Activated CD4-positive, alpha-beta T cell treated with anti-CD3 and anti-CD28 coated beads for 36 hours (primary cell): ENCODE data around the gene HERC3. TPM values are rescaled to one million over a fixed set of nuclear protein-coding genes. Genes with fewer than 3 reads are reported as not detected.

Source experiments
- ATAC-seq: fragments of 200-7000 bp; cut with Tn5 transposase; one replicate; pipeline ENCODE4 v1.10.0; 2021; ENCODE audit warnings: mild to moderate bottlenecking, moderate library complexity
- CTCF ChIA-PET: fragments of 350-600 bp; sonication (Branson Sonifier 250); formaldehyde crosslinking; loops from one replicate; lab custom pipeline; 2021; ENCODE audit warnings: antibody characterized with exemption; lab: Charles Lee
- POLR2A ChIA-PET: fragments of 350-600 bp; sonication (Branson Sonifier 250); formaldehyde crosslinking; loops from one replicate; lab custom pipeline; 2021; ENCODE audit warnings: antibody characterized with exemption, inconsistent platforms; lab: Charles Lee
- DNase-seq: peaks from one replicate; pipeline ENCODE4 v3.0.0-alpha.2; 2020
- H3K27ac Mint-ChIP-seq: one replicate; pipeline ENCODE4 v1.8.0; 2021; ENCODE audit warnings: mixed read lengths
- H3K27me3 Mint-ChIP-seq: one replicate; pipeline ENCODE4 v1.8.0; 2021; ENCODE audit warnings: mixed read lengths
- H3K36me3 Mint-ChIP-seq: one replicate; pipeline ENCODE4 v1.8.0; 2021; ENCODE audit warnings: low read depth, mixed read lengths
- H3K4me1 Mint-ChIP-seq: one replicate; pipeline ENCODE4 v1.8.0; 2021; ENCODE audit warnings: mixed read lengths
- H3K4me3 Mint-ChIP-seq: one replicate; pipeline ENCODE4 v1.8.0; 2021; ENCODE audit warnings: mild to moderate bottlenecking, moderate library complexity, mixed read lengths
- H3K9me3 Mint-ChIP-seq: one replicate; pipeline ENCODE4 v1.8.0; 2021; ENCODE audit warnings: low read depth, mixed read lengths
- intact Hi-C, 2 experiments: fragments of 100-400 bp; cut with DNase I in 1 of 2; cut with micrococcal nuclease in 1 of 2; formaldehyde crosslinking; loops; one replicate each; pipeline versions ENCODE4 v1.14.2 to v1.15.1; 2022 to 2024; cut with DNase I, micrococcal nuclease
- total RNA-seq, 2 experiments: library from RNA; stranded (reverse); gene quantifications; one replicate each; pipeline ENCODE4 v1.2.3, GENCODE V29; 2021

Gene HERC3
- total RNA-seq, 2 experiments from 2014 or later = 26.2 to 41.8 TPM

- no peaks in the 10 kb centered on the region for H3K27me3 Mint-ChIP-seq
- ChIA-PET POLR2A (no interaction called here), CTCF (interaction anchor here (1.2 kb wide), 1 partner anchor 24 kb away, joined by 3 read pairs; no protein-coding TSS in a partner anchor)
- peaks cover 10% of the 10 kb centered on the region for H3K4me1 Mint-ChIP-seq
- peak overlapping the region; percentile 62 for H3K27ac Mint-ChIP-seq
- peak; percentile 33 for DNase-seq
- no peaks in the 10 kb centered on the region for H3K9me3 Mint-ChIP-seq
- intact Hi-C loops = loop anchor here (1.0 to 5.0 kb wide), 3 partner anchors 105 to 415 kb away; partner anchors contain the start of genes HERC3 (in 2 of the 2) and PPM1K (in 1 of the 2)
- peak overlapping the region; percentile 75 for H3K4me3 Mint-ChIP-seq
- ATAC-seq = peak; percentile 37
- H3K36me3 Mint-ChIP-seq = peaks cover 9% of the 10 kb centered on the region
Measured at GRCh38 chr4:88697141-88697540, 104.9 kb downstream of the HERC3 start.

DNA sequence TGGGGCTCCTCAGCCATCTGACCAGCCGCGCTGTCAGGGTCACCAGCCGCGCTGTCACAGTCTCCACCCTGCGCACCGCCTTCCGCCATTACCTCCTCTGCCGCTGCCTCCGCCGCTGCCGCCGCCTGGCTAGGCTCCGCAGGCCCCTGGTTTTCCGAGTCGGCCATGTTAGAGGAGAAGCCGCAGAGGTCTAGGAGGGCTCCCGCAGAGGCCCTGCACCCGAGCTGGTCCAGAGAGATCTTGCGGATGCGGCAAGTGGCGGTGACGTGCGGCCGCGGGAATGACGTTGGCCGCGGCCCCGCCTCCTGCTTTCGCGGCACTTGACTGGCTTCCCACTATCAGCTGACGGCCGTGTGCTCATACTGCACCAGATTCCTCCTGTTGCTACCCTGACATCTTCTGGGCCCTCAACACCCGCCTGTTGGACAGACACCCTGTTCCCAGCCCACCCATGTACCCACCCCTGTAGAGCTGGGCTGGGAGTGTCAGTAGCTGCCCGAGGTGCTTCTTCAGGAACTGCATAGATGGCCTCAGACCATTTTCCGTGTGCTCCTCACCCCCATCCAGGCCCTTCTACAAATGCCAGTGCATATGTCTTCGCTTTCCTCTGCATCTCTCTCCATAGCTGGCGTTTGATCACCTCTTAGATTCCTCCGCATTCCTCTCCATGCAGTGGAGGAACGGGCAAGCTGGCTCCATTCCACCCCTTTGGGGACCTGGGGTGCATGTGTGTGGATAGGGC, 105.5 kb downstream of the HERC3 start, which contains the start of gene NAP1L5:
Gene NAP1L5 (minus strand): TSS at position 242 of the 742 bp plus-strand sequence. CDS start 75 bp downstream, at position 167.
- Mint-ChIP-seq H3K4me3 (peak within 1 kb of the TSS; percentile 75), H3K27ac (peak within 1 kb of the TSS; percentile 62), H3K9me3 (no peaks in the 10 kb centered on the region), H3K27me3 (no peaks in the 10 kb centered on the region), H3K36me3 (peaks cover 9% of the 10 kb centered on the region), H3K4me1 (peaks cover 10% of the 10 kb centered on the region)
- POLR2A ChIA-PET = no interaction called here
- intact Hi-C loops = loop anchor here (1.0 to 5.0 kb wide), 3 partner anchors 105 to 415 kb away; partner anchors contain the start of genes HERC3 (in 2 of the 2) and PPM1K (in 1 of the 2)
- CTCF ChIA-PET = interaction anchor here (0.6 to 1.2 kb wide), 2 partner anchors 24 to 26 kb away, joined by 3 read pairs; no protein-coding TSS in a partner anchor
- DNase-seq = peak; percentile 81
- peak; percentile 89 for ATAC-seq

- ATAC-seq = no peak
- H3K27ac Mint-ChIP-seq = no peak overlapping the region
- peaks cover 10% of the 10 kb centered on the region for H3K4me1 Mint-ChIP-seq
- intact Hi-C loops = loop anchor here (5.0 kb wide), 2 partner anchors 106 to 416 kb away; partner anchors contain the start of genes HERC3 (in 1 of the 2) and PPM1K (in 1 of the 2)
- no peaks in the 10 kb centered on the region for H3K9me3 Mint-ChIP-seq
- ChIA-PET POLR2A (no interaction called here), CTCF (no interaction called here)
- peaks cover 9% of the 10 kb centered on the region for H3K36me3 Mint-ChIP-seq
- H3K4me3 Mint-ChIP-seq = no peak overlapping the region
- DNase-seq = peak; percentile 8
- no peaks in the 10 kb centered on the region for H3K27me3 Mint-ChIP-seq
Measured at GRCh38 chr4:88698519-88698918, 106.2 kb downstream of the HERC3 start.

GRCh38 chr4:88702782-88703181, 110.5 kb downstream of the HERC3 start:
- ATAC-seq (no peak), DNase-seq (no peak)
- ChIA-PET CTCF (no interaction called here), POLR2A (no interaction called here)
- intact Hi-C loops = no loop called here
- Mint-ChIP-seq H3K27ac (no peak overlapping the region), H3K9me3 (no peaks in the 10 kb centered on the region), H3K36me3 (peaks cover 26% of the 10 kb centered on the region), H3K4me1 (peaks cover 14% of the 10 kb centered on the region), H3K27me3 (no peaks in the 10 kb centered on the region), H3K4me3 (no peak overlapping the region)

- ChIA-PET POLR2A (no interaction called here), CTCF (interaction anchor here (0.6 to 1.3 kb wide), 4 partner anchors 10 to 126 kb away, joined by 3 read pairs; no protein-coding TSS in a partner anchor)
- peaks cover 35% of the 10 kb centered on the region for H3K36me3 Mint-ChIP-seq
- H3K4me3 Mint-ChIP-seq = no peak overlapping the region
- DNase-seq (no peak), ATAC-seq (peak; percentile 16)
- H3K27me3 Mint-ChIP-seq = no peaks in the 10 kb centered on the region
- H3K4me1 Mint-ChIP-seq = peaks cover 18% of the 10 kb centered on the region
- H3K9me3 Mint-ChIP-seq = no peaks in the 10 kb centered on the region
- intact Hi-C loops = no loop called here
- no peak overlapping the region for H3K27ac Mint-ChIP-seq
Measured at GRCh38 chr4:88705223-88705622, 112.9 kb downstream of the HERC3 start.

DNA sequence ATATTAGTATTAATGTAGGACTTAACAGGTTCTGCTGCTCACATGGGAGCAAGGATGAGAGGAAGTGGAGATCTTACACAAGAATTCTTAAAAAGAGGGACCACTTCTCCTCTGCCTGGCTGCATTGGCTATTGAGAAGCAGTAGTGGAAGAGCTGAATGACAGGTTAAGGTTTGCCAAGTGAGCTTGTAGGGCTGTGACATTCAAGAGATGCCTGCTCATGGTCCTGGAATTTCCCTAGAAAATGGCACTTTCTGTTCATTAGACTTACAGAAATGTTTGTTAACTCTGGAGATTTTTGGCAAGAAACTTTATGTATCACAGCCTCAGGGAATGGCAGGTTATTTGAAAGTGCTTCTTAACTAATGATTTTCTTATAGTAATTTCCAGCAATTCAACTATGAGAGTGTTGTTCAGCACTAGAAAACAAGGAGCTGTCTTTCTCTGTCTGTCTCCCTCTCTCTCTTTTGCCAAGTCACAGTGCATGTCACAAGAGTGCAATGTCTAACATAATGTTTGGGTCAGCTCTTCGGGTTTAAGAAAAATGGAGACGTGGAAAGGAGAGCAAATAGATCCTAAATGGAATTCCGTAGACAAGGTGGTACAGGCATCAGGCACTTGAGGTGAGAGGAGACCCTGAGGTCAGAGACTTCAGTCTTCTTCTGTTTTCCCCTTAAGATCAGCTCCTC, 113.7 kb downstream of the HERC3 start:
- DNase-seq (no peak), ATAC-seq (no peak)
- no peaks in the 10 kb centered on the region for H3K9me3 Mint-ChIP-seq
- POLR2A ChIA-PET = no interaction called here
- intact Hi-C loops = no loop called here
- peaks cover 18% of the 10 kb centered on the region for H3K4me1 Mint-ChIP-seq
- CTCF ChIA-PET = interaction anchor here (0.8 to 1.3 kb wide), 4 partner anchors 10 to 304 kb away, joined by 3 read pairs; no protein-coding TSS in a partner anchor
- no peaks in the 10 kb centered on the region for H3K27me3 Mint-ChIP-seq
- no peak overlapping the region for H3K27ac Mint-ChIP-seq
- no peak overlapping the region for H3K4me3 Mint-ChIP-seq
- peaks cover 42% of the 10 kb centered on the region for H3K36me3 Mint-ChIP-seq

DNA sequence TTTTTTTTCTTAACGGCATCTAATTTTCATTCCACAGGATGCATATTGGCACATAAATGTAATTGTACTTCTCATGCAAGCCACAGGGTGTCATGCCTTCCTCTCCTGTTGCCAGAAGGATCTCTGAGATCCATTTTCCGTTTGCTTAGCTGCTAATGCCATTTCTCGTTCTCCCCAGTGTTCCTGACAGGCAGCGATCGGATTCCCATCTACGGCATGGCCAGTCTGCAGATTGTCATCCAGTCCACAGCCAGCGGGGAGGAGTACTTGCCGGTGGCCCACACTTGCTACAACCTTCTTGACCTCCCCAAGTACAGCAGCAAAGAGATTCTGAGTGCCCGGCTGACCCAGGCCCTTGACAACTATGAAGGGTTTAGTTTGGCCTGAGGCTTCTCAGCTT, 114.3 kb downstream of the HERC3 start:
- no peak for ATAC-seq
- intact Hi-C loops = no loop called here
- CTCF ChIA-PET = interaction anchor here (0.8 kb wide), 1 partner anchor 304 kb away, joined by 3 read pairs; no protein-coding TSS in a partner anchor

DNA sequence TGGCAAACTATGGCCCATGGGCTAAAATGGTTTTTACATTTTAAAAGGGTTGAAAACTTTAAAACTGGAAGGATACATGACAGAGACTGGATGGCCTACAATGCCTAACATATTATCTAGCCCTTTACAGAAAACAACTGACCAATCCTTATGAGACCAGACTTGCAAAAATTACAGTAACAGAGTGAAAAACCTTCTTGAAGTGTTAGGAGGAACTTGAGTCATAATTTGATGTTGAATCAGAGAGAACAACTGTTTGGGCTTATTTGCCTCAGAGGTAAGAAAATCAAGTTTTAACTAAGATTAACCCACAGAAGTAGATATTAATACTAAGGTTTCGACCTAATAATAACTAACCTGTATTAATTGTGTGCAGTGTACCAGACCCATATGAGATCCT, 117.7 kb downstream of the HERC3 start:
- Mint-ChIP-seq H3K4me1 (peaks cover 18% of the 10 kb centered on the region), H3K36me3 (peaks cover 65% of the 10 kb centered on the region), H3K9me3 (peaks cover 6% of the 10 kb centered on the region), H3K27ac (peak overlapping the region; percentile 35), H3K27me3 (no peaks in the 10 kb centered on the region), H3K4me3 (no peak overlapping the region)
- DNase-seq = no peak
- peak; percentile 78 for ATAC-seq
- ChIA-PET CTCF (interaction anchor here (1.4 kb wide), 1 partner anchor 170 kb away, joined by 3 read pairs; no protein-coding TSS in a partner anchor), POLR2A (no interaction called here)
- intact Hi-C loops = no loop called here

More for the DNA sequence above, 114.3 kb downstream of the HERC3 start:
- Mint-ChIP-seq H3K27ac (no peak overlapping the region), H3K4me3 (no peak overlapping the region), H3K9me3 (no peaks in the 10 kb centered on the region), H3K4me1 (peaks cover 18% of the 10 kb centered on the region), H3K27me3 (no peaks in the 10 kb centered on the region), H3K36me3 (peaks cover 45% of the 10 kb centered on the region)
- no peak for DNase-seq
- POLR2A ChIA-PET = no interaction called here

DNA sequence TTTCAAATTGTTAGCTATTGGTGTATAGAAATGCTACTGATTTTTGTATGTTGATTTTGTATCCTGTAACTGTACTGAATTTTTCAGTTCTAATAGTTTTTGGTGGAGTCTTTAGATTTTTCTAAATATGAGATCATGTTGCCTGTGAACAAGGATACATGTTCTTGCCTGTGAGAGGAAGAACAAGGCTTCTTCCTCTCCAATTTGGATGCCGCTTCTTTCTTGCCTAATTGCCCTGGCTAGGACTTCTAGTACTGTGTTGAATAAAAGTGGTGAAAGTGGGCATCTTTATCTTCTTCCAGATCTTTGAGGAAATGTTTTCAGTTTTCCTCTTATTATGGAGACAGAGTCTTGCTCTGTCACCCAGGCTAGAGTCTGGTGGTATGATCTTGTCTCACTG, 121.5 kb downstream of the HERC3 start:
- DNase-seq (no peak), ATAC-seq (no peak)
- Mint-ChIP-seq H3K27ac (no peak overlapping the region), H3K27me3 (no peaks in the 10 kb centered on the region), H3K9me3 (peaks cover 20% of the 10 kb centered on the region), H3K4me3 (no peak overlapping the region), H3K4me1 (peaks cover 9% of the 10 kb centered on the region), H3K36me3 (peaks cover 79% of the 10 kb centered on the region)
- ChIA-PET CTCF (interaction anchor here (1.0 kb wide), 1 partner anchor 167 kb away, joined by 3 read pairs; no protein-coding TSS in a partner anchor), POLR2A (no interaction called here)
- intact Hi-C loops = no loop called here

GRCh38 chr4:88718098-88718497, 125.8 kb downstream of the HERC3 start:
- Mint-ChIP-seq H3K27ac (no peak overlapping the region), H3K27me3 (no peaks in the 10 kb centered on the region), H3K9me3 (peaks cover 16% of the 10 kb centered on the region), H3K36me3 (peaks cover 49% of the 10 kb centered on the region), H3K4me3 (no peak overlapping the region), H3K4me1 (no peaks in the 10 kb centered on the region)
- ChIA-PET CTCF (interaction anchor here (0.8 to 1.5 kb wide), 2 partner anchors 13 to 87 kb away, joined by 3 read pairs; no protein-coding TSS in a partner anchor), POLR2A (no interaction called here)
- intact Hi-C loops = no loop called here
- no peak for ATAC-seq
- DNase-seq = no peak

- Mint-ChIP-seq H3K4me1 (no peaks in the 10 kb centered on the region), H3K27me3 (no peaks in the 10 kb centered on the region), H3K4me3 (no peak overlapping the region), H3K9me3 (peaks cover 16% of the 10 kb centered on the region), H3K36me3 (peaks cover 41% of the 10 kb centered on the region), H3K27ac (no peak overlapping the region)
- intact Hi-C loops = no loop called here
- ChIA-PET POLR2A (no interaction called here), CTCF (interaction anchor here (1.0 kb wide), 1 partner anchor 42 kb away, joined by 3 read pairs; no protein-coding TSS in a partner anchor)
- DNase-seq (no peak), ATAC-seq (no peak)
Measured at GRCh38 chr4:88719381-88719780, 127.1 kb downstream of the HERC3 start.
